Effector memory CD8-positive, alpha-beta T cell (primary cell): ENCODE measurements around the gene IQCH.

Experiments
- ATAC-seq: fragments of 150-1000 bp; cut with Tn5 transposase; replicated peaks from 2 replicates; pipeline ENCODE4 v1.10.0; 2021; ENCODE audit warnings: mild to moderate bottlenecking, moderate library complexity
- DNase-seq, 3 experiments: peaks; one replicate each; pipeline ENCODE4 v3.0.0; 2021
- H3K27ac Mint-ChIP-seq, 2 donors: one replicate each; pipeline ENCODE4 v1.8.0; 2022; ENCODE audit warnings: mild to moderate bottlenecking in 2 of 2, mixed read lengths in 2 of 2, moderate library complexity in 2 of 2
- H3K27me3 Mint-ChIP-seq, 2 donors: one replicate each; pipeline ENCODE4 v1.8.0; 2022; ENCODE audit warnings: mixed read lengths in 2 of 2
- H3K36me3 Mint-ChIP-seq: one replicate; pipeline ENCODE4 v1.8.0; 2022; ENCODE audit warnings: mild to moderate bottlenecking, moderate library complexity, mixed read lengths; ENCODE audit not compliant: insufficient read depth
- H3K4me1 Mint-ChIP-seq, 2 donors: one replicate each; pipeline ENCODE4 v1.8.0; 2022; ENCODE audit warnings: low read depth in 2 of 2, mixed read lengths in 2 of 2
- H3K4me3 Mint-ChIP-seq, 2 donors: one replicate each; pipeline ENCODE4 v1.8.0; 2022; ENCODE audit warnings: mild to moderate bottlenecking in 2 of 2, mixed read lengths in 2 of 2, moderate library complexity in 2 of 2
- H3K9me3 Mint-ChIP-seq, 2 donors: one replicate each; pipeline ENCODE4 v1.8.0; 2022; ENCODE audit warnings: mixed read lengths in 2 of 2

The IQCH gene

GRCh38 chr15:67550522-67550921, 295.9 kb downstream of the IQCH start:
- Mint-ChIP-seq H3K27ac (no peak overlapping the region), H3K36me3 (peaks cover 12% of the 10 kb centered on the region), H3K27me3 (no peaks in the 10 kb centered on the region), H3K4me1 (peaks cover 11 to 13% of the 10 kb centered on the region in 2 donors), H3K4me3 (no peak overlapping the region), H3K9me3 (no peaks in the 10 kb centered on the region)
- ATAC-seq = no peak
- DNase-seq = no peak

- no peaks in the 10 kb centered on the region for H3K9me3 Mint-ChIP-seq
- H3K36me3 Mint-ChIP-seq = peaks cover 12% of the 10 kb centered on the region
- no peak for DNase-seq
- H3K27me3 Mint-ChIP-seq = no peaks in the 10 kb centered on the region
- H3K27ac Mint-ChIP-seq = no peak overlapping the region
- no peak for ATAC-seq
- H3K4me3 Mint-ChIP-seq = no peak overlapping the region
- H3K4me1 Mint-ChIP-seq = peaks cover 13 to 15% of the 10 kb centered on the region in 2 donors
These were observed 296.7 kb downstream of the IQCH start for GRCh38 chr15:67551207-67551743.
